Thyroid gland (tissue), 4 donors: Measurements from ENCODE around the gene DLG2.

Source experiments
- CTCF ChIP-seq, 6 experiments: fragments of 200-600 bp in 3 of 6; fragments of 450-650 bp in 3 of 6; sonication (generic) in 3 of 6; IDR thresholded peaks; one replicate each; pipeline ENCODE4 v1.5.1; 2016 to 2019; ENCODE audit warnings: antibody characterized with exemption in 6 of 6, mild to moderate bottlenecking in 2 of 6, inconsistent platforms in 1 of 6, moderate library complexity in 1 of 6
- POLR2A ChIP-seq, 2 donors: fragments of 450-650 bp; IDR thresholded peaks; one replicate each; pipeline ENCODE4 v1.6.1; 2017; ENCODE audit warnings: antibody characterized with exemption in 2 of 2, mild to moderate bottlenecking in 2 of 2, moderate library complexity in 1 of 2

- TF ChIP-seq CTCF (IDR thresholded peaks at IDR 0.05) (no peak), POLR2A (IDR thresholded peaks at IDR 0.05) (no peak)
These were observed 790.8 kb downstream of the DLG2 start for GRCh38 chr11:84836371-84836770.
